Esophagus squamous epithelium (tissue), 4 donors: ENCODE data around the gene SLAMF7.

ENCODE experiments used
- POLR2A ChIP-seq, 4 donors: fragments of 450-650 bp; IDR thresholded peaks; one replicate each; pipeline ENCODE4 v1.6.1; 2017; ENCODE audit warnings: antibody characterized with exemption in 4 of 4, mild to moderate bottlenecking in 4 of 4, moderate library complexity in 3 of 4
- TF ChIP-seq, protein P1 (sequence below), 6 experiments: fragments of 450-650 bp in 4 of 6; fragments of 200-600 bp in 2 of 6; sonication (generic) in 2 of 6; IDR thresholded peaks; one replicate each; pipeline ENCODE4 v1.5.1; 2016 to 2019; ENCODE audit warnings: antibody characterized with exemption in 6 of 6, mild to moderate bottlenecking in 4 of 6, moderate library complexity in 4 of 6

DNA sequence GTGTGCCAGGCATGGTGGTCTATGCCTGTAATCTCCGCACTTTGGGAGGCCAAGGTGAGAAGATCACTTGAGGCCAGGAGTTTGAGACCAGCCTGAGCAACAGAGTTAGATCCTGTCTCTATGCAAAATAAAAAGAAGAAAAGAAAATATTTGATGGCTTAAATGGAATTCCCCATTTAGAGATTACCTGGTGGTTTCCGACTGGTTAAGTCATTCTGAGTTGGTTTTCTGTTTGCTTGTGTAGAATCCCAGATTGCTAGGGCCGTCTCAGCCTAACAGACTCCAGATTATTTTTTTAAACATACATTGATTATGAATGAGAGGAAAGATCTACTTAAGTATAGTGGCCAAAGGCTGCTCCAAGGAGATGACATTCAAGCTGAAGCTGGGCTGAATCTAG lies 34.0 kb downstream of the SLAMF7 start:
- TF ChIP-seq, protein P1, sequence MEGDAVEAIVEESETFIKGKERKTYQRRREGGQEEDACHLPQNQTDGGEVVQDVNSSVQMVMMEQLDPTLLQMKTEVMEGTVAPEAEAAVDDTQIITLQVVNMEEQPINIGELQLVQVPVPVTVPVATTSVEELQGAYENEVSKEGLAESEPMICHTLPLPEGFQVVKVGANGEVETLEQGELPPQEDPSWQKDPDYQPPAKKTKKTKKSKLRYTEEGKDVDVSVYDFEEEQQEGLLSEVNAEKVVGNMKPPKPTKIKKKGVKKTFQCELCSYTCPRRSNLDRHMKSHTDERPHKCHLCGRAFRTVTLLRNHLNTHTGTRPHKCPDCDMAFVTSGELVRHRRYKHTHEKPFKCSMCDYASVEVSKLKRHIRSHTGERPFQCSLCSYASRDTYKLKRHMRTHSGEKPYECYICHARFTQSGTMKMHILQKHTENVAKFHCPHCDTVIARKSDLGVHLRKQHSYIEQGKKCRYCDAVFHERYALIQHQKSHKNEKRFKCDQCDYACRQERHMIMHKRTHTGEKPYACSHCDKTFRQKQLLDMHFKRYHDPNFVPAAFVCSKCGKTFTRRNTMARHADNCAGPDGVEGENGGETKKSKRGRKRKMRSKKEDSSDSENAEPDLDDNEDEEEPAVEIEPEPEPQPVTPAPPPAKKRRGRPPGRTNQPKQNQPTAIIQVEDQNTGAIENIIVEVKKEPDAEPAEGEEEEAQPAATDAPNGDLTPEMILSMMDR (IDR thresholded peaks at IDR 0.05) = no peak
- no peak for TF ChIP-seq POLR2A (IDR thresholded peaks at IDR 0.05)
